Lung (tissue), 12 donors: ENCODE measurements around the gene BAD. TPM values are rescaled to one million over a fixed set of nuclear protein-coding genes. Genes with fewer than 3 reads are reported as not detected.

ENCODE experiments used
- ATAC-seq: fragments of 200-7000 bp; cut with Tn5 transposase; one replicate; pipeline ENCODE4 v1.9.1; 2020; ENCODE audit warnings: moderate number of reproducible peaks; ENCODE audit not compliant: insufficient read depth, low FRiP score
- DNase-seq, 3 donors: peaks; one replicate each; pipeline ENCODE4 v3.0.0-alpha.2; 2013 to 2017
- H3K27ac ChIP-seq, 2 donors: one replicate each; pipeline ENCODE4 v1.5.1; 2013; ENCODE audit warnings: mild to moderate bottlenecking in 2 of 2, moderate library complexity in 2 of 2, control low read depth in 1 of 2, inconsistent platforms in 1 of 2, low read depth in 1 of 2, low read length in 1 of 2
- H3K27me3 ChIP-seq, 3 donors: one replicate each; pipeline ENCODE4 v1.5.1; 2013; ENCODE audit warnings: low read length in 2 of 3; ENCODE audit not compliant: control insufficient read depth in 3 of 3, insufficient read depth in 3 of 3
- H3K36me3 ChIP-seq, 4 donors: one replicate each; pipeline ENCODE4 v1.5.1; 2013; ENCODE audit warnings: low read length in 4 of 4, mild to moderate bottlenecking in 1 of 4, moderate library complexity in 1 of 4; ENCODE audit not compliant: control insufficient read depth in 4 of 4, insufficient read depth in 4 of 4
- H3K4me1 ChIP-seq, 5 donors: one replicate each; pipeline ENCODE4 v1.5.1; 2013; ENCODE audit warnings: low read length in 5 of 5, mild to moderate bottlenecking in 2 of 5, moderate library complexity in 1 of 5; ENCODE audit not compliant: control insufficient read depth in 5 of 5, insufficient read depth in 5 of 5
- H3K4me3 ChIP-seq: one replicate; pipeline ENCODE4 v1.5.1; 2013; ENCODE audit warnings: mild to moderate bottlenecking, control low read depth, moderate library complexity
- H3K9ac ChIP-seq, 2 donors: one replicate each; pipeline ENCODE4 v1.5.1; 2013; ENCODE audit warnings: low read length in 2 of 2, control low read depth in 1 of 2; ENCODE audit not compliant: insufficient read depth in 1 of 2
- H3K9me3 ChIP-seq, 4 donors: one replicate each; pipeline ENCODE4 v1.5.1; 2013; ENCODE audit warnings: low read length in 3 of 4, mild to moderate bottlenecking in 1 of 4, moderate library complexity in 1 of 4; ENCODE audit not compliant: control insufficient read depth in 4 of 4, insufficient read depth in 3 of 4
- WGBS, 2 donors: extraction: QIAGEN DNeasy Blood & Tissue Kit; methylation state at CpG; one replicate each; pipeline ENCODE4 v1.1.7; 2013; 5-methylcytosine and 5-hydroxymethylcytosine counted together
- polyA plus RNA-seq, 2 donors: library from polyadenylated mRNA; stranded (reverse); fragments of 200-250 nt; gene quantifications; one replicate each; pipeline ENCODE4 v1.2.1, GENCODE V29; 2013
- total RNA-seq, 2 donors: library from RNA; depleted of rRNA in 1 of 2; stranded (reverse); fragments of >200 nt in 1 of 2; gene quantifications; one replicate each; pipeline ENCODE4 v1.2.1, GENCODE V29; 2014 to 2021
- TF ChIP-seq, protein P1 (sequence below): IDR thresholded peaks from 2 replicates; pipeline ENCODE4 v1.5.1; 2012; ENCODE audit warnings: mild to moderate bottlenecking; ENCODE audit errors: control extremely low read depth, extremely low read depth
- donor health status: control.
- donor health status: control.
- donor health status: Bipolar disorder and iron deficiency.
- donor health status: healthy.
- donor health status: DM: yes; HTN: yes; CAD: no.

BAD gene
- total and polyA plus RNA-seq, 4 donors = 69.5 to 127 (median 75.5) TPM

DNA sequence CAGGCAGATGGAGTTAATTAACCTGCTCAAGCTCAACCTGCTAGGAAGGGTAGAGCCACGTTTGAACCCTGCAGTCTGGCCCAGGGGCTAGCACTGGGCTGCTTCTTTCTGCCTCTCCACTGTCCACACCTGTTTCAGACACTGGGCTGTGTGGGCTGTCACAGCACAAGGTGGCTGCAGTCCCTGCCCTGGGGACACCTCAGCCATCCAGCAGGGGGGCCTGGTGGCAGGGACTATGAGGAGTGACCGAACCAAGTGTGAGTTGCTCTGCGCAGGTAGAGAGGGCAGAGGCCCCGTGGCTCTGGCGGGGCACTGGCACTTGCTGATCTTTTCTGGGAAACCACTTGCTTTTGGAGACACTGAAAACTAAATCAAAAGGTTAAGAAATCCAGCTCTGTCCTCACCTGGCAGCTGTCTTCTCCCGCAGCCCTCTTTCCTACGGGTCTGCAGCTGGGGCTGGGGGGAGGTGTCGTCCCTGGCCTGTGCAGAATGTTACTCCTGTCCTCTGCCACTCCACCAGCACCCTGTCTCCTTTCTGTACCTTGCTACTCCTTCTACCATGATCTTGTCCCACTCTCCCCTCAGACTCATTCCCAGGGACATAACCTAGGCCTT, 5.8 kb downstream of the BAD start:
- ATAC-seq (no peak), DNase-seq (no peak)
- Histone ChIP-seq H3K9me3 (no peaks in the 10 kb centered on the region), H3K4me3 (no peak overlapping the region), H3K4me1 (peaks cover 0 to 5% (median 0%) of the 10 kb centered on the region in 5 donors), H3K27ac (peak overlapping the region in 1 of 2 donors; percentile 6), H3K36me3 (peaks cover 0 to 19% (median 10%) of the 10 kb centered on the region in 4 donors), H3K9ac (no peak overlapping the region), H3K27me3 (no peaks in the 10 kb centered on the region)
- TF ChIP-seq, protein P1, sequence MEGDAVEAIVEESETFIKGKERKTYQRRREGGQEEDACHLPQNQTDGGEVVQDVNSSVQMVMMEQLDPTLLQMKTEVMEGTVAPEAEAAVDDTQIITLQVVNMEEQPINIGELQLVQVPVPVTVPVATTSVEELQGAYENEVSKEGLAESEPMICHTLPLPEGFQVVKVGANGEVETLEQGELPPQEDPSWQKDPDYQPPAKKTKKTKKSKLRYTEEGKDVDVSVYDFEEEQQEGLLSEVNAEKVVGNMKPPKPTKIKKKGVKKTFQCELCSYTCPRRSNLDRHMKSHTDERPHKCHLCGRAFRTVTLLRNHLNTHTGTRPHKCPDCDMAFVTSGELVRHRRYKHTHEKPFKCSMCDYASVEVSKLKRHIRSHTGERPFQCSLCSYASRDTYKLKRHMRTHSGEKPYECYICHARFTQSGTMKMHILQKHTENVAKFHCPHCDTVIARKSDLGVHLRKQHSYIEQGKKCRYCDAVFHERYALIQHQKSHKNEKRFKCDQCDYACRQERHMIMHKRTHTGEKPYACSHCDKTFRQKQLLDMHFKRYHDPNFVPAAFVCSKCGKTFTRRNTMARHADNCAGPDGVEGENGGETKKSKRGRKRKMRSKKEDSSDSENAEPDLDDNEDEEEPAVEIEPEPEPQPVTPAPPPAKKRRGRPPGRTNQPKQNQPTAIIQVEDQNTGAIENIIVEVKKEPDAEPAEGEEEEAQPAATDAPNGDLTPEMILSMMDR = no peak
- 87 to 93% methylated on average over 8 of the region's 8 CpGs for WGBS, 2 donors

DNA sequence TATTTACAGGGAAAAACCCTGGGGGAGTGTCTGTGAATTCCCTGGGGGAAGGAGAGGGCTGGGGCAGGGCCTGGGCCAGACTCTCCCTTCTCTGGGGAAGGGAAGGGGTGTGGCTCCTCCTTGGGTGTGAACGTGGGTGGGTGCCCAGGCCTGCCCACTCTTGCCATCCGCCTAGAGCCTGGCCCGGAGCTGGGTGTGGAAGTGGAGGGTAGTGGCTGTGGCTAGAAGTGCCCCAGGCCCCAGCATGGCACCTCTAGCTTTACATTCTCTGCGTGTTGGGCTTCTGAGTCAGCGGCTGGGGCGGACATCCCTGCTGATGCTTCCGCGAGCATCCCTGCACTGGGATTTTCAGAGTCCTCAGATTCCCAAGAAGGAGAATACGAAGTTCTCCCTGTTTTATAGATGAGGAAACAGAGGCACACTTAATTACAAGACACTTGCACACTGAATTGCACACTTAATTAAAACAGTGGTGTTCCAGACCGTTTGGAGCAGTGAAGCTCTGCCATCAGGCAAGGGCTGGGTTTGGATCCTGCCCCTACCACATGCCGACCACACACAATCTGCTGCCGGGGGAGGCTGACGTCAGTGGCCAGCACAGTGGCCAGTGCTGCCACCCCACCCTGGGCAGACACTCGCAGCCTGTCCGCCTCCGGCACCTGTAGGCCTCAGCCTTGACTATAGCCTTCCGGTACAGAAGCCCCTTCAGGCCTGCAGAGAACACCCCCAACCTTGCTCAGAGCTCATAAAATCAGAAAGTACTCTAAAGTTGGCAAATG, 7.6 kb downstream of the BAD start:
- Histone ChIP-seq H3K27me3 (no peaks in the 10 kb centered on the region), H3K4me3 (no peak overlapping the region), H3K9ac (no peak overlapping the region), H3K9me3 (no peaks in the 10 kb centered on the region), H3K36me3 (peaks cover 0 to 17% (median 11%) of the 10 kb centered on the region in 4 donors), H3K4me1 (peaks cover 0 to 7% (median 0%) of the 10 kb centered on the region in 5 donors), H3K27ac (no peak overlapping the region)
- DNase-seq (no peak), ATAC-seq (no peak)
- WGBS, 2 donors = 79 to 85% methylated on average over 17 of the region's 17 CpGs
- TF ChIP-seq, protein P1 = no peak

DNA sequence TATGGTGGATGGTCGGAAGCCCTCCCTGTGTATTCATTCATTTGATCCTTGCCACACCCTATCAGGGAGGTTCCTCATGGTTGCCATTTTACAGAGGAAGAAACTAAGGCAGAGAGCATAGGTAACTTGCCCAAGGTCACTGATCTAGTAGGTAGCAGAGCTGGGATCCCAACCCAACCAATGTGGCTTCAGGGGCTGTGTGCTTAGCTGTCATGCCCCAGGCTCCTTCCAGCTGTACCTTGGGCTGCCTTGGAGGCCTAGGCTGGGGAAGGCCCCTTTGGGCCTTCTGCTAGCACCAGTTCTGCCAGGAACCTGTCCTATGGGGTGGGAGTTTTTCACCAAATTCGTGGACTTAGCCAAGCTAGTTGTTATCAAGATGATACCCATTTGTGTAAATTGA, 8.6 kb downstream of the BAD start:
- Histone ChIP-seq H3K4me1 (peaks cover 0 to 10% (median 0%) of the 10 kb centered on the region in 5 donors), H3K9ac (no peak overlapping the region), H3K27me3 (no peaks in the 10 kb centered on the region), H3K4me3 (no peak overlapping the region), H3K9me3 (no peaks in the 10 kb centered on the region), H3K27ac (no peak overlapping the region), H3K36me3 (peaks cover 0 to 15% (median 8%) of the 10 kb centered on the region in 4 donors)
- TF ChIP-seq, protein P1 = no peak
- ATAC-seq (no peak), DNase-seq (no peak)
- WGBS, 2 donors = 95 to 100% methylated on average over 2 of the region's 2 CpGs
